Lung (tissue), 12 donors: Measurements from ENCODE around the gene ZMYND12. TPM values are rescaled to one million over a fixed set of nuclear protein-coding genes. Genes with fewer than 3 reads are reported as not detected.

Experiments
- ATAC-seq: fragments of 200-7000 bp; cut with Tn5 transposase; one replicate; pipeline ENCODE4 v1.9.1; 2020; ENCODE audit warnings: moderate number of reproducible peaks; ENCODE audit not compliant: insufficient read depth, low FRiP score
- DNase-seq, 3 donors: peaks; one replicate each; pipeline ENCODE4 v3.0.0-alpha.2; 2013 to 2017
- H3K27ac ChIP-seq, 2 donors: one replicate each; pipeline ENCODE4 v1.5.1; 2013; ENCODE audit warnings: mild to moderate bottlenecking in 2 of 2, moderate library complexity in 2 of 2, control low read depth in 1 of 2, inconsistent platforms in 1 of 2, low read depth in 1 of 2, low read length in 1 of 2
- H3K27me3 ChIP-seq, 3 donors: one replicate each; pipeline ENCODE4 v1.5.1; 2013; ENCODE audit warnings: low read length in 2 of 3; ENCODE audit not compliant: control insufficient read depth in 3 of 3, insufficient read depth in 3 of 3
- H3K36me3 ChIP-seq, 4 donors: one replicate each; pipeline ENCODE4 v1.5.1; 2013; ENCODE audit warnings: low read length in 4 of 4, mild to moderate bottlenecking in 1 of 4, moderate library complexity in 1 of 4; ENCODE audit not compliant: control insufficient read depth in 4 of 4, insufficient read depth in 4 of 4
- H3K4me1 ChIP-seq, 5 donors: one replicate each; pipeline ENCODE4 v1.5.1; 2013; ENCODE audit warnings: low read length in 5 of 5, mild to moderate bottlenecking in 2 of 5, moderate library complexity in 1 of 5; ENCODE audit not compliant: control insufficient read depth in 5 of 5, insufficient read depth in 5 of 5
- H3K4me3 ChIP-seq: one replicate; pipeline ENCODE4 v1.5.1; 2013; ENCODE audit warnings: mild to moderate bottlenecking, control low read depth, moderate library complexity
- H3K9ac ChIP-seq, 2 donors: one replicate each; pipeline ENCODE4 v1.5.1; 2013; ENCODE audit warnings: low read length in 2 of 2, control low read depth in 1 of 2; ENCODE audit not compliant: insufficient read depth in 1 of 2
- H3K9me3 ChIP-seq, 4 donors: one replicate each; pipeline ENCODE4 v1.5.1; 2013; ENCODE audit warnings: low read length in 3 of 4, mild to moderate bottlenecking in 1 of 4, moderate library complexity in 1 of 4; ENCODE audit not compliant: control insufficient read depth in 4 of 4, insufficient read depth in 3 of 4
- CTCF ChIP-seq: IDR thresholded peaks from 2 replicates; pipeline ENCODE4 v1.5.1; 2012; ENCODE audit warnings: mild to moderate bottlenecking; ENCODE audit errors: control extremely low read depth, extremely low read depth
- WGBS, 2 donors: extraction: QIAGEN DNeasy Blood & Tissue Kit; methylation state at CpG; one replicate each; pipeline ENCODE4 v1.1.7; 2013; 5-methylcytosine and 5-hydroxymethylcytosine counted together
- polyA plus RNA-seq, 2 donors: library from polyadenylated mRNA; stranded (reverse); fragments of 200-250 nt; gene quantifications; one replicate each; pipeline ENCODE4 v1.2.1, GENCODE V29; 2013
- total RNA-seq, 2 donors: library from RNA; depleted of rRNA in 1 of 2; stranded (reverse); fragments of >200 nt in 1 of 2; gene quantifications; one replicate each; pipeline ENCODE4 v1.2.1, GENCODE V29; 2014 to 2021
- donor health status: control.
- donor health status: control.
- donor health status: Bipolar disorder and iron deficiency.
- donor health status: healthy.
- donor health status: DM: yes; HTN: yes; CAD: no.

The ZMYND12 gene
- total and polyA plus RNA-seq, 4 donors = 3.9 to 9.1 (median 6.0) TPM

- no peaks in the 10 kb centered on the region for H3K9me3 ChIP-seq
- H3K27me3 ChIP-seq = no peaks in the 10 kb centered on the region
- 90 to 95% methylated on average over 2 of the region's 2 CpGs for WGBS, 2 donors
- H3K4me3 ChIP-seq = no peak overlapping the region
- ATAC-seq (no peak), DNase-seq (no peak)
- no peak overlapping the region for H3K27ac ChIP-seq
- H3K36me3 ChIP-seq = no peaks in the 10 kb centered on the region
- no peak overlapping the region for H3K9ac ChIP-seq
- peaks cover 0 to 1% (median 0%) of the 10 kb centered on the region in 5 donors for H3K4me1 ChIP-seq
- no peak for TF ChIP-seq CTCF
These were observed 13.9 kb upstream of the ZMYND12 start for GRCh38 chr1:42469727-42470126.

- Histone ChIP-seq H3K9me3 (no peaks in the 10 kb centered on the region), H3K4me3 (no peak overlapping the region), H3K36me3 (peaks cover 0 to 2% (median 0%) of the 10 kb centered on the region in 4 donors), H3K9ac (no peak overlapping the region), H3K27ac (no peak overlapping the region), H3K27me3 (no peaks in the 10 kb centered on the region), H3K4me1 (peaks cover 0 to 15% (median 1%) of the 10 kb centered on the region in 5 donors)
- DNase-seq (peak in 1 of 3 donors; percentile 4), ATAC-seq (no peak)
- WGBS, 2 donors = 87 to 93% methylated on average over 2 of the region's 2 CpGs
- TF ChIP-seq CTCF = no peak
These were observed 10.2 kb upstream of the ZMYND12 start for GRCh38 chr1:42466030-42466429.

- Histone ChIP-seq H3K36me3 (peaks cover 2 to 10% (median 4%) of the 10 kb centered on the region in 4 donors), H3K9ac (peak overlapping the region; percentile 20 to 47), H3K9me3 (no peaks in the 10 kb centered on the region), H3K4me1 (peaks cover 0 to 15% (median 1%) of the 10 kb centered on the region in 5 donors), H3K4me3 (peak overlapping the region; percentile 3), H3K27ac (no peak overlapping the region), H3K27me3 (no peaks in the 10 kb centered on the region)
- DNase-seq (peak in 2 of 3 donors; percentile 8 to 30), ATAC-seq (no peak)
- no peak for TF ChIP-seq CTCF
- WGBS, 2 donors = 71 to 76% methylated on average over 3 of the region's 3 CpGs
These were observed 8.1 kb upstream of the ZMYND12 start for GRCh38 chr1:42463921-42464320.
